ENCODE measurements around the gene NAXE.
A peak's percentile ranks its signal among the peaks of the same experiment; 100 is the strongest.
"Not testable (repeated sequence)": the region's sequence is repeated elsewhere in the genome, so short reads cannot be mapped to it uniquely, and the experiment has no call there.

Gene NAXE

DNA sequence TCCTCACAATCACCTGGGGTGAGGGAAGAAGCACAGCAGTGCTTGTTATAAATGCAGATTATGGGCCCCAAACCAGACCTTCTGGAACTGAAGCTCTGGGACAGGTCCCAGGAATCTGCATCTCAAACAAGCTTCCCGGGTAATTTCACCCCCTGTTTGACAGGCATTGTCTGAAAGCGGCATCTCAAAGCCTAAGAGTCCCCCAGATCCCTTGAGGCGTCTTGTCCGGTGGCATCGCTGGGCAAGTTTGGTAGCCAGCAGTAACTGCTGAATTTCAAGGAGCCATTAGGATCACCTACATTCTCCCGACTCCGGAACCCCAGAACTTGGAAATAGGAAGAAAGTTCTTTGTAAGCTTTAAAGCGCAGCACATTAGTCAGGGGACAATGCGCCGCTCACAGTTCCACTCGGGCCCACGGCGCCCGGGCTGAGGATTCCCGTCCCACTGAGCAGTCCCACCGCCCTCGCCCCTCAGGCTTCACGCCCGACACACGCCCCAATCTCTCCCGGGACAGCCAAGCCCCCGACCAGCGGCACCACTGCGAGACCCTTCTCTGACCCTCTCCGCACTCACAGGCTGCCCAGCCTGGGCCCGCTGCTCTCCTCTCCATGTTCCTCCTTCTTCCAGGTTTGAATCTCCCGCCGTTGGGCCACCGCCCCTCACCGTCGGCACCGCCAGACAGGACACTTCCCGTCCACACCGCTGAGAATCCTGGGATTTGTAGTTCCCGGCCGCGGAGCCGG, 19.5 kb upstream of the NAXE start, which contains the start of gene IQGAP3:
TSS of gene IQGAP3 (minus strand) at position 647 of the 744 bp plus-strand sequence. CDS start at position 611, 36 bp downstream.
- peak; percentile 74 for DNase-seq

DNA sequence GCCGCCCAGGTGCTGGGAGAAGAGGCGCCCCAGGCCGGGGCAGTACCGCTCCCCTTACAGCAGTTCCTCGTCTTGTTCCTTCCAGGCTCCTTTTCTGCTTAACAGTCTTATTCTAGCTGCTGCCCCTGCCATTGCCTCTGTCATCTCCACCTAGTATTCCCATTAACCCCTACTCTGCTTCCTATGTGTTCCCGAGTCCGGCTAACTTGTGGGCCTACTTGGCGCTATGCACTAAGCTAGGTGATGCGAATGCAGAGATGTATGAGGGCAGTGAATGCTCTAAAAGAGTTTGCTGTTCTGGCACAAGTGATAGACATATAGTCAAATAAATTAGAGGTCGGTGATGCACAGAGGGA, 18.9 kb upstream of the NAXE start:
- no peak for DNase-seq

DNA sequence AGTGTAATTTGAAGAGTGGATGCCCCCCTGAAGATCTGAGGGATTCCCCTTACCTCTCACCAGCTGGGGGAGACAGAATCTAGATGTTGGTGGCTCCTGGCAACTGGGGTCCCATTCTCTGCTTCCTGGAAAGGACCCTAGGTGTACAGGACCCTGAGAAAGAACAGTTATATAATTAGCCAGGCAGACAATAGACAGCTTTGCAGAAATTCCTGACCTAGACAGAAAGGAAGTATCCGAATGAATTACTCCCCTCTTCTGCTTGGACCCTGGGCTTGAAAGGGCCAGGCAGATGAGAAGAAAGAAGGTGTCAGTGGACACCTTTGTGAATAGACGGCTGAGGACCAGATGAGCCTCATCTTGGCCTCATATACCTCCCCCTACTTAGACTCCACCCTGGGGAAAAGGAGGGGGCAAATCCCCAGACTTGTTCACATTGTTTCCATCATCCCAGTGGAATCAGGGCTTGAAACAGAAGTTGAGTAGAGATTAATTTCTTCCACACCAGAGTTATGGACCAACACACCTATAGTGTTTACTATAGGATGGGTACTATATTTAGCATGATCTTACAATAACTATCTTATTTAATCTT, 17.4 kb upstream of the NAXE start:
- DNase-seq, result no peak

DNA sequence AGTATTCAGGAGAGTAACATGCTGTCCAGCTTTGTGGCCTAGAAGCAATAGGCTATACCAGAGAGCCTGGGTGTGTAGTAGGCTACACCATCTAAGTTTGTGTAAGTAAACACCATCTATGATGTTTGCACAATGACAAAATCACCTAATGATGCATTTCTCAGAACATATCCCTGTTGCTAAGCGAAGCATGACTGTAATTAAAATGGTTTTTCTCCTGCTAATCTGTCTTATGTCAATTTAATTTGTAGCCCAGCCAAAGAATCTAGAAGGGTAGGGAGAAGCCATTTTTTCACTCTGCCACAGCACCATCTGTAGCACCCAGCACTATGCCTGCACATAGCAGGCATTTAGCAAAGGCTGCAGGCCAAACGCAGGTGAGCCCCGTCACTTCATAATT, 14.0 kb upstream of the NAXE start:
- no peak for DNase-seq

DNA sequence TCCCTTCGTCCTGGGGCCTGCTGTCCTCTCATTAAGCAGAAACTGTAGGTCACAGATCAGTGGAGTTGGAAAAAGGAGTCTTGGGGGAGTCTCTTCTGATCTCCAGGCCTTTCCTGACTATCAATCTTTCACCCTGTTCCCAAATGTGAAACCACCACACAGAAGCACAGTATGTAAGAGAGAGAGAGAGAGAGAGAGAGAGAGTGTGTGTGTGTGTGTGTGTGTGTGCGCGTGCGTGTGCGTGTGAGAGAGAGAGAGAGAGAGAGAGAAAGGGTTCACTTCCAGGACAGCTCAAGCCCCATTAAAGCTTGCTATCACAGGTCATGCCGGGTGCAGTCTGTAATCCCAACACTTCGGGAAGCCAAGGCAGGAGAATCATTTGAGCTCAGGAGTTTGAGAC, 13.5 kb upstream of the NAXE start:
- DNase-seq, result no peak

DNA sequence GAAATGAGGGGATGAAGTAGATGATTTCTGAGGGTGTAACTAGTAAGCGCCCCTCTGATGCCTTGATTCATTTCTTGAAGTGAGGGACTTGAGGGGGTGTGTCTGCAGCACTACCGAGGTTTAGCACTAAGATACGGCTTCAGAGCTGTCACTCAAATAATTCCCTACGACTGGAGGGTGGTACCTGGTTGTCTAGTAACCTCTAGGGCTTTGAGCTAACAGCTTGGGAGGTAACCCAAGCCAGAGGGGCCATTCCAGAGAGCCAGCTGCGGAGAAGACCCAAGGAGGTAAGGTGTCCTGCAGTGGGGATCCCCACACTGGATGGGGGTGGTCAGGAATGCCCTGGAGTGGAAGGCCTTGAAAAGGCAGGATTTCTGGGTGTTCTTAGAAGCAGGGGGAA, 12.1 kb upstream of the NAXE start, which contains the start of gene TTC24:
TSS of gene TTC24 (plus strand) at position 252 of the 400 bp plus-strand sequence. CDS start 1,642 bp downstream, outside the sequence.
- no peak for DNase-seq

DNA sequence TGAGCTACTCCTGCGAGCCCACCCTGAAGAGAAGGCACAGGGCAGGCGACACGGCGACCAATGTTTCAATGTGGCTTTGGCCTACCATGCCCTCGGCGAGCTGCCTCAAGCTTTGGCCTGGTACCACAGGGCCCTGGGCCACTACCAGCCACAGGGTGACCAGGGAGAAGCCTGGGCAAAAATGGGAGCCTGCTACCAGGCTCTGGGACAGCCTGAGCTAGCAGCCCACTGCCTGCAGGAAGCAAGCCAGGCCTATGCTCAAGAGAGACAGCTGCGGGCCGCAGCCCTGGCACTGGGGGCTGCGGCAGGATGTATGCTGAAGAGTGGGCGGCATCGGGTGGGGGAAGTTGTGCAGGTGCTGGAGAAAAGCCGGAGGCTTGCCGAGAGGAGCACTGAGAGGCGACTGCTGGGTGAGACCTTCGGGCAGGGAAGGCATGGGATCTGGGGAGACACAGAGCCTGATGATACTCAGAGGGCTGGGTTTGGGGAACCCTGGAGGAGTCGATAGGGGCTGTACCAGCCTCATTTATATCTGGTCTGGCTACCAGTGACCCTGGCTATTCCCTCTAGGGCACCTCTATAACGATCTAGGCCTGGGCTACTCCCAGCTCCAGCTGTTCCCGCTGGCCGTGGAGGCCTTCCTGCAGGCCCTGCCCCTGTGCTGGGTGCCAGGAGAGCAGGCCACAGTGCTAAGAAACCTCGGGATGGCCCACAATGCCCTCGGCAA, 9.8 kb upstream of the NAXE start:
- no peak for DNase-seq

DNA sequence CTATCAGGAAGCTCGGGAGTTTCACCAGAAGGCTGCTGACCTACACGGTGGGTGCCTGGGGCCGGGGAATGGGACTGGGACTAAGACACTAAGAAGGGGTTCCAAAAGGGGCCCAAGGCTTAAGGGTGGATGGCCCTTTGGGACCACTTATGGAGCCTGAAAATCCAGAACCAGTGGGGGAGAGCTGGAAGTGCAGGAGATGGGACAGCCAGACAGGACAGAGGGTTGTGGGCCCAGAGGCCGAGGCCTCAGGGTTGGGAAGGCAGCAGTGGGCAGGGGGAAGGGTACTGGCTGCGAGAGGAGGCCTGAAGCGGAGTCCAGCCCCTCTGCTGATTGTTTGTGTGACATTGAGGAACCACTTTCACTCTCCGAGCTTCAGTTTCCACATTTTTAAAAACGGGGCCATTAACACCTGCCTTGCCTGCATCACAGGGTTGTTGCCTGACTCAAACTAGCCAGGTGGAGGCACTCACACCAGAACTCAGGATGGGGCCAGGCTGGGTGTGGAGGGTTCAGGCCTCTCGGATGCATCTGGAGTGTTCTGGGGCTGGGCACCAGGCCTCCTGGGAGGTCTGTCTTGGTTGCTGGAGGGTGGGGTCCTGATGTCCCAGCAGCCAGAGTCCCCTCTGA, 9.1 kb upstream of the NAXE start:
- DNase-seq, result no peak

DNA sequence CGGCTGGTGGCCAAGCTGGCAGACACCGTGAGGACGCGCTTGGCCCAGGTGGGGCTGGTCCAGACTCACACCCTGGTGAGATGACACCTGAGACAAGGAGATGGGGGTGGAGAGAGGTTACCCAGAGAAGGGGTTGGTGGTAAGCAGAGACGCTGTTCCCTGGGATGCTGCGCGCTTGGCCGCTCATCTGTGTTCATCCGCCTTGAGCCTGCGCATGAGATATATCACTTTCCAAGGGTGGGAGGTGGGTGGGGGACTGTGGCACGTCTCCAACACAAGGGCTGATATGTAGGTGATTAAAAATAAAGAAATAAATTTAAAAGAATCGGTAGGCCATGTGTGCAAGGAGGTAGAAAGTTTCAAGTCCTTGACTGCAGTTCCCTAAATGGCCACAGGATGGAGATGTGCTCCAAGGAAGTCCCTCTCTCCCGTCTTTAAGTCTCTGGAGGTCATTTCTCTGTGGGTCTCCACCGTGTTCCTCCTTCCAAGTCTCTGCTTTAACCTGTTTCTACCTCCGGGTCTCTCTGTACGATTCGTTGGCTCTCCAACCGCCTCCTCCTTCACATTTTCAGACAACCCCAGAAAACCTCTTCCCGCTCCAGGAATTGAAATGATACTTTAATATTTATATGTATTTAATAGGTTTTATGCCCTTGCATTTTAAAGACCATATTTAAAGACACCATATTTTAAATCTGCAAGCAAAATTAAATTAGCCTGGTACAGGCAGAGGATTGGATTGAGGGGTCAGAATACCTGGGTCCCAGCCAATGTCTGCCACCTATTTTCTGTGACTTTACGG, 7.6 kb upstream of the NAXE start:
- peak; percentile 62 for DNase-seq

DNA sequence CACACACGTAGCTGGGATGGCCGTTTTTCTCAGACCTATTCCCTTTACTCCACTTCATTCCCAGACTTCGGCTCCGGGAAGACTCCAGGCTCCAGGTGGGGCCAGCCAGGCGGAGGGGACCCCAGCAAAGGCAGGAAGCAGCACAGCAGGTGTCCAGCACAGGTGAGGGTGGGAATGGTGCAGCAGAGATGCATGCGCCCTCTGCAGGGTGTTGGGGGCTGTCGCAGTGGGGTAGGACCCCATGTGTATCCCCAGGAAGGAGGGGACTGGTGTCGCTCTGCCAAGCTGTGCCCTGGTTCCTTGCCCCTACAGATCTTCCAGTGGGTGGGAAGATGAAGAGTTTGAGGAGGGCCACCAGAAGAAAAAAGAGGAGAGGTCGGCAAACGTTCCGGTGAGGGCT, 6.8 kb upstream of the NAXE start:
- no peak for DNase-seq

DNA sequence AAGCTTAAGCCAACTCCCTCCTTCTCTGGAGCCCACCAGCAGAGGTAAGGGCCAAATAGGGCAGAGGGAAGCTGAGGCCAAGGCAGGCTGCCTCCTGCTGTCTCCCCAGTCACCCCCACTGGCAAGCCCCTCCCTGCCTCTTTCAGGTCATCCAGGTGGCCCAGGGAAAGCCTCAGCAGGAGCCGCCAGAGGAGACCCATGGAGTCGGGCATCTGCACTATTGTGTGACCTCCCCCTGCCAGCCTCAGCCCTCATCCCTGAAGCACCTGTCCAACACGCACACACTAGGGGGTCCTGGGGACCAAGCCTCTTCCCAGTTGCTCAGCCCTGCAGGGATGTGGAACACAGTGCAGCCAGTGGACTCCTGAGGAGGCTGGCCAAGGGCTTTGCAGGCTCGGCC, 5.3 kb upstream of the NAXE start:
- DNase-seq, result no peak

DNA sequence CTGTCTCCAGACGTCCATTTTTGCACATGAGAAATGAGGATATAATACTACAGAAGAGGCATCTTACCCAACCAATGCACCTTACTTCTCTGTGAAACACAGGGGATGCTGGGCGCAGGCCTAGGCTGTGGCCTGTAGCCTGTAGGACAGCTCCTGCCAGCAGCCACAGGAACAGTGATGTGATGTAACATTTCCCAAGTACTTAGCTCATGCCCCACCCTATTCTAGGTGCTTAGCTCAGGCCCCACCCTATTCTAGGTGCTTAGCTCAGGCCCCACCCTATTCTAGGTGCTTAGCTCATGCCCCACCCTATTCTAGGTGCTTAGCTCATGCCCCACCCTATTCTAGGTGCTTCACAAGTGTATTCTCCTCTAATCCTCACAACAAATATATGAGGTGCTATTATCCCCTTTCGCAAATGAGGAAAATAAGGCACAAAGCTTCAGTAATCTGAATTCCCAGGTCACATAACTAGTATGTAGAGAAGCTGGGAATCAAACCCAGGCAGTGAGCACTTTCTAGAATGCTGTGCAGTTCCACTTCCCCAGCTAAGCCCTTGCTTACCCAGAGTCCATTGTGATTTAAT, 4.6 kb upstream of the NAXE start:
- DNase-seq, result no peak

DNA sequence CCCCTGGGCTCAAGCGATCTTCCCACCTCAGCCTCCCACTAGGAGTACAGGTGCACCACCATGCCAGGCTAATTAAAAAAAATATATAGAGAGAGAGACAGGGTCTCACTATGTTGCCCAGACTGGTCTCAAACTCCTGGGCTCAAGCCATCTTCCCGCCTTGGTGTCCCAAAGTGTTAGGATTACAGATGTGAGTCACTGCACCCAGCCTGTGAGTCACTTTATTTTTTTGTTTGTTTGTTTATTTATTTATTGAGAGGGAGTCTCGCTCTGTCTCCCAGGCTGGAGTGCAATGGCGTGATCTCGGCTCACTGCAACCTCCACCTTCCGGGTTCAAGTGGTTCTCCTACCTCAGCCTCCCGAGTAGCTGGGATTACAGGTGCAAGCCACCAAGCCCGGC, 3.6 kb upstream of the NAXE start:
- DNase-seq, result not testable (repeated sequence)

DNA sequence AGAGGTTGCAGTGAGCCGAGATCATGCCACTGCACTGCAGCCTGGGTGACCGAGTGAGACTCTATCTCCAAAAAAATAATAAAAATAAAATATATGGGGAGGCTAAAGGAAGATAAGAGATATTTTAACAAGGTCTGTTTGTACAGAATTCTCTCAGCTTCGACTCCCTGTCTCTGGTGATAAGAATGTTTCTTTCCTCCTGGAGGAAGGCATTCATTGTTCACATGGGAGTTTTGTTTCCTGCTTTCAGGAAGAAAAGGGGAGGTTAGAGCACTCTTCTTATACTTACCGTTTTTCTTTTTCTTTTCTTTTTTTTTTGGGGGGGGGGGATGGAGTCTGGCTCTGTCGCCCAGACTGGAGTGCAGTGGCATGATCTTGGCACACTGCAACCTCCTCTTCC, 2.0 kb upstream of the NAXE start:
- DNase-seq, result no peak

DNA sequence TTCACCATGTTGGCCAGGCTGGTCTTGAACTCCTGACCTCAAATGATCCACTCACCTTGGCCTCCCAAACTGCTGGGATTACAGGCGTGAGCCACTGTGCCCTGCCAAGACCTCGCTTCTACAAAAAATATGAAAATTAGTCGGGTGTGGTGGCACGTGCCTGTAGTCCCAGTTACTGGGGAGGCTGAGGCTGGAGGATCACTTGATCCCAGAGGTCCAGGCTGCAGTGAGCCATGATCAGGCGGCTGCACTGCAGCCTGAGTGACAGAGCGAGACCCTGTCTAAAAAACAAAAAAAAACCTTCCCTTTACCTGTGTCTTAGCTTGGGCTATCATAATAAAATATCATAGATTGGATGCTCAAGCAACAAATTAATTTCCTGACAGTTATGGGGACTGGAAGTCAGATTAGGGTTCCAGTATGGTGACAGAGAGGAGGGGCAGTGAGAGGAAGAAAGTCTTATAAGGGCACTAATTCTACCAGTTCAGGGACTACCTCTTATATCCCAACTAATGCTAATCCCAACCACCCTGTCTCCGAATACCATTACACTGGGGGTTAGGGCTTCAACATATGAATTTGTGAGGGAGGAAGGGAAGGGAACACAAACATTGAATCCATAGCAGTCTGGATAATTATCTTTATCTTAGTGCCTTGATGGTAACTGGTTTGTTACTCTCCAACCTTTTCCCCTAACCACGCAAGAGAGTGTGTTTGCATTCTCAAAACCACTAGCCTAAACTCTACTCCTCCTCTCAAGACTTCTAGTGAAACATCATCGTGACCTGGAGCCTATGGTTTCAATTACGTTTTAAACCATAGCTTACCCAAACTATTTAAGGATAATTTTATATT, 1.0 kb upstream of the NAXE start:
- no peak for DNase-seq

DNA sequence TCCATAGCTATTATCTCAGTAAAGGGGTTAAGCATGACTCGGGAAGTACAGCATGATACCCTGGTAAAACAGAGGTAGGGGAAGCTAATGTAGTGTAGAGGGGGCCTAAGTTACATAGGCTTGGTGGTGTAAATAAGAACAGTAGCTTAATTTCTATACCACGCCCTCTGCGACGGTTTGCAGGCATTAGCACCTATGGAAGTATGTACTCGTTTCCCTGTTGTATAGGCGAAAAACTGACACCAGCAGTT, 470 bp upstream of the NAXE start:
- DNase-seq, result no peak

DNA sequence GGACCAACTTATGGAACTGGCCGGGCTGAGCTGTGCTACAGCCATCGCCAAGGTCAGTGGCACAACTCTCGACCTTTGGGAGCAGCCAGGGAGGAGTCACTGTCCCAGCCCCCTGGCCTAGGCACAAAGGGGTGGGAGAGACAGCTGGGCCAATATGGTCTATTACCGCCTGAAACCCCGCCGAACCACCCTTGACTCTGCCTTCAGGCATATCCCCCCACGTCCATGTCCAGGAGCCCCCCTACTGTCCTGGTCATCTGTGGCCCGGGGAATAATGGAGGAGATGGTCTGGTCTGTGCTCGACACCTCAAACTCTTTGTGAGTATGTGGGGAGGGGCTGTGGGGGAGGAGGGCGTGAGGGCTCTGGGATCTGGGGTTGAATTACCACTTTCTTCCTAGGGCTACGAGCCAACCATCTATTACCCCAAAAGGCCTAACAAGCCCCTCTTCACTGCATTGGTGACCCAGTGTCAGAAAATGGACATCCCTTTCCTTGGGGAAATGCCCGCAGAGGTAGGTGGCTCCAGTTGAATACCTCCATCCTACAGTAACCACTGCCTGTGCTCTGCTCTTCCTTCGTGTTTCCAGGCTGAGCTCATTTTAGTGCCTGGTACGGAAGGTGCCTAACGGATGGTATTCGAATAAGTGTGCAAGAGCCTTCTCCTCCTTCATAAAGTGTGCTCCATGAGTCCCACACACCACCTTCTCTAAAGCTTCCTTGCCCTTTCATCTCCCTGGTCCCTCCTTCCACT, 758 bp downstream of the NAXE start:
- DNase-seq, result no peak

DNA sequence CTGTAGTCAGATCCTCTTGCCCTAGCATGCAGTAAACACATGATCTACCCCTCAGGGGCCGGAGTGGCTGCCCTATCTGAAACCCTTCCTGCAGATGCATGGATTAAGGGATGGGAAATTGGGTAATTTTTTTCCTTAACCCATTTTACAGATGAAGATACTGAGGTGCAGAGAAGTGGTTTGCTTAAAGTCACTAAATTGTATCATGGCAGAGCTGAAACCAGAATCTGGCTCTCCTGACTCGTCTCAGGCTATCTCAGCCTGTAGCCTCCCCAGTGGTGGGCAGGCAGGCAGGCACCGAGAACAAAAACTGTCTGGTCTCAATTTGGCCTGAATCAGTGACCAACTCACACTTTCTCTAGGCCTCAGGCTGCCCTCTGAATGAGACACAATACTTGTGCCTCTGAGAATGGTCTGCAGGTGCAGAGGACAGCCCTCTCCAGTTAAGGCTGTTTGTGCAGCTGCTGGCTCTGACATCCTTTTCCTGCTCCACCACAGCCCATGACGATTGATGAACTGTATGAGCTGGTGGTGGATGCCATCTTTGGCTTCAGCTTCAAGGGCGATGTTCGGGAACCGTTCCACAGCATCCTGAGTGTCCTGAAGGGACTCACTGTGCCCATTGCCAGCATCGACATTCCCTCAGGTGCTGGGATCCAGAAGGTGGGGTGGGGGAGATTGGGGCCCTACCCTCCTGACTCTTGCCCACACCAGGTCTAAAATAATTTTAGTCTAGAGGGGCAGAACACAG, 1.5 kb downstream of the NAXE start:
- no peak for DNase-seq

DNA sequence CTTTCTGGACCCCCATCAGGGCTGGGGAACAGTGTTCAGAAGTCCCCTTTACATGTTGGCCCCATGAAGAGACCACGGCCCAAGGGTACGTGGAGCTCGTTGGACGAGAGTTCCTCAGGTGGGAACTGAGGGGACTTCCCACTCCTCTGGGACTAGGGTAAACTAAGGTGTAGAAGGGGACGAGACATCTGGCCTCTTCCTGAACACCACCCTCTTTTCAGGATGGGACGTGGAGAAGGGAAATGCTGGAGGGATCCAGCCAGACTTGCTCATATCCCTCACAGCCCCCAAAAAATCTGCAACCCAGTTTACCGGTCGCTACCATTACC, 2.0 kb downstream of the NAXE start:
- DNase-seq, result no peak

DNA sequence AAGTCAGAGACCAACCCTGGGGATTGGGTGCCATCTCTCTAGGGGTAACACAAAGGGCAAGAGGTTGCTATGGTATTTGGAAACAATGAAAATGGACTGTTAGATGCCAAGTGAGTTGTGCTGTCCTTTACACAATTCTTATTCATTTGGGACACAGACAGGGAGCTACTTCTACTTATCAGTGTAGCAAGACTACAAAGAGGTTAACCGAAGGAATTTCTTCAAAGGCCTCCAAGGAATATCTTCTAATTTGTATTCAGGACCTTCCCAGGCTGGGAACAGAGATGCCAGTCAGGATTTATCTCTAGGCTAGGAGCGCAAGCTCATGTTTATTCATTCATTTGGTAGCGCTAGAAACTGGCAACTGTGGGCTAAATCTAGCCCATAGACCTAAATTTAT, 2.6 kb downstream of the NAXE start:
- DNase-seq, result no peak

All from NCI-H446 treated with DMSO at 0.1 percent for 48 hours (cell line).